Measurements from ENCODE around the gene E2F6. TPM values are rescaled to one million over a fixed set of nuclear protein-coding genes. Genes with fewer than 3 reads are reported as not detected.

E2F6 gene
- total and polyA plus RNA-seq, 9 of the 15 experiments (the other 6 are each of a cell fraction or from before 2014, with no cell fraction given) = 13.6 to 33.9 (median 26.1) TPM

- Histone ChIP-seq H3K27me3 (ENCODE audit: control insufficient read depth in 2 of 2, insufficient read depth in 2 of 2, low read length in 2 of 2) (peaks cover 20 to 40% of the 10 kb centered on the region in 2 experiments), H3K9ac (ENCODE audit: insufficient read depth in 1 of 2, low read depth in 2 of 2, low read length in 2 of 2) (no peak overlapping the region), H2AFZ (ENCODE audit: low read depth, low read length) (no peak overlapping the region), H4K20me1 (replicated peaks; ENCODE audit: control insufficient read depth, insufficient read depth, low read length) (no peaks in the 10 kb centered on the region; the same call in 1 of the 2 replicates), H3K4me3 (no peak overlapping the region), H3K9me3 (replicated peaks; ENCODE audit: control insufficient read depth, insufficient read depth, low read depth, low read length) (no peaks in the 10 kb centered on the region), H3K4me1 (replicated peaks in 1 of 2; ENCODE audit: control insufficient read depth in 2 of 2, insufficient read depth in 2 of 2, low read length in 2 of 2) (no peaks in the 10 kb centered on the region), H3K4me2 (ENCODE audit: insufficient read depth, low read length) (no peak overlapping the region), H3K27ac (ENCODE audit: extremely low read depth, low read depth, low read length) (no peak overlapping the region), H3K79me2 (ENCODE audit: control insufficient read depth, insufficient read depth, low read length) (no peaks in the 10 kb centered on the region), H3K36me3 (ENCODE audit: control insufficient read depth, insufficient read depth, low read length) (no peaks in the 10 kb centered on the region), H3K9me1 (ENCODE audit: control insufficient read depth, insufficient read depth, low read length) (no peaks in the 10 kb centered on the region)
- DNase-seq (ENCODE audit: extremely low read depth in 1 of 4, low spot score in 3 of 4) = no peak
- no TSS peak for BruUV-seq (replicated peaks)
- CTCF ChIA-PET (ENCODE audit: low intra/inter-chr PET ratio) = no interaction called here
- no peak for FAIRE-seq
- intact Hi-C loops (cut with micrococcal nuclease) (no loop called here), in situ Hi-C loops (cut with MboI) (loop anchor here (25.0 kb wide), 1 partner anchor 295 kb away; no protein-coding TSS in a partner anchor)
- WGBS (ENCODE audit: insufficient coverage, low coverage, missing lambda C conversion rate) = 6% methylated on average over 3 of the region's 3 CpGs
- ATAC-seq = no peak
- TF ChIP-seq RERE (CRISPR knock-in tag; IDR thresholded peaks at IDR 0.05; ENCODE audit: borderline replicate concordance) (no peak), CCAR2 (IDR thresholded peaks at IDR 0.05; ENCODE audit: low read depth, low read length) (no peak)
- POLR2A ChIA-PET = interaction anchor here (0.7 to 1.5 kb wide), 3 partner anchors 9 to 371 kb away, joined by 3 to 4 read pairs (median 3); no protein-coding TSS in a partner anchor
Measured at GRCh38 chr2:11492244-11492643, 26.3 kb upstream of the E2F6 start.

Measured in K562 (cell line).